Measurements from ENCODE around the gene DPYSL5. TPM values are rescaled to one million over a fixed set of nuclear protein-coding genes. Genes with fewer than 3 reads are reported as not detected.
A peak's percentile ranks its signal among the peaks of the same experiment; 100 is the strongest.

DPYSL5 gene
- total RNA-seq, 1 donor from 2014 or later: 201 TPM

DNA sequence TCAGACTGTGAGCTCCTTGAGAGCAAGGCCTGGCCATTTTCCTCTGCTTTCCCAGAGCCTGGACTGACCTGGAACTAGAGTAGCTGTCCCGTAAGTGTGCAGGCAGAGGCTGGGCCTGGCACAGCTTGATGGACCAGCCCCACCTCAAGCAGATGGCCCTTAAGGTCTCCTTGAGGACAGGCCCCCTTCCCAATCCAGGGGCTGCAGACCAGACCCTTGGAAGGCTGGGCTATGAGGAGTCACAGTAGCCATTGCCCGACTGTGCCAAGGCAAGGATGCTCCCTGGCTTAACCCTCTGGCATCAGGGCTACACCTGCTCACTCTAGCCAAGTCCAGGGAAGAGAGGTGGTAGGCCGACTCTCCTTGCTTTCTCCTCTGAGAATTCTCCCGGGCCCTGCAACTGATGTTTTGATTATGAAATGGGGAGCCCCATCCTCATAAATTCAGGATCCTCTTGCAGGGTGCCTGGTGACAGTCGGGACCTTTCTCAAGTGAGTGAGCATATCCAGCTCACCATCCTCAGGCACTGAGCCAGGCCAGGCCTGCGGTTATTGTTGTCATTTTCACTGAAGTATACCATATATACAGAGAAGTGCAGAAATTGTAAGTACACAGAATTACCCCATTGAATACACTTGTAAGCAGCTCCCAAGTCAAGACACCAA lies 51.7 kb downstream of the DPYSL5 start:
- H3K36me3 Mint-ChIP-seq (ENCODE audit: low read depth): peaks cover 20% of the 10 kb centered on the region
- H3K4me1 Mint-ChIP-seq: peaks cover 30% of the 10 kb centered on the region
- no peak overlapping the region for H3K4me3 Mint-ChIP-seq
- no peaks in the 10 kb centered on the region for H3K27me3 Mint-ChIP-seq (ENCODE audit: low read depth)
- H3K27ac Mint-ChIP-seq (ENCODE audit: unreplicated experiment): no peak overlapping the region
- DNase-seq (ENCODE audit: low read depth, low spot score): no peak
- TF ChIP-seq, protein P1, sequence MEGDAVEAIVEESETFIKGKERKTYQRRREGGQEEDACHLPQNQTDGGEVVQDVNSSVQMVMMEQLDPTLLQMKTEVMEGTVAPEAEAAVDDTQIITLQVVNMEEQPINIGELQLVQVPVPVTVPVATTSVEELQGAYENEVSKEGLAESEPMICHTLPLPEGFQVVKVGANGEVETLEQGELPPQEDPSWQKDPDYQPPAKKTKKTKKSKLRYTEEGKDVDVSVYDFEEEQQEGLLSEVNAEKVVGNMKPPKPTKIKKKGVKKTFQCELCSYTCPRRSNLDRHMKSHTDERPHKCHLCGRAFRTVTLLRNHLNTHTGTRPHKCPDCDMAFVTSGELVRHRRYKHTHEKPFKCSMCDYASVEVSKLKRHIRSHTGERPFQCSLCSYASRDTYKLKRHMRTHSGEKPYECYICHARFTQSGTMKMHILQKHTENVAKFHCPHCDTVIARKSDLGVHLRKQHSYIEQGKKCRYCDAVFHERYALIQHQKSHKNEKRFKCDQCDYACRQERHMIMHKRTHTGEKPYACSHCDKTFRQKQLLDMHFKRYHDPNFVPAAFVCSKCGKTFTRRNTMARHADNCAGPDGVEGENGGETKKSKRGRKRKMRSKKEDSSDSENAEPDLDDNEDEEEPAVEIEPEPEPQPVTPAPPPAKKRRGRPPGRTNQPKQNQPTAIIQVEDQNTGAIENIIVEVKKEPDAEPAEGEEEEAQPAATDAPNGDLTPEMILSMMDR (conservative IDR thresholded peaks at IDR 0.05): no peak
- no peaks in the 10 kb centered on the region for H3K9me3 Mint-ChIP-seq

DNA sequence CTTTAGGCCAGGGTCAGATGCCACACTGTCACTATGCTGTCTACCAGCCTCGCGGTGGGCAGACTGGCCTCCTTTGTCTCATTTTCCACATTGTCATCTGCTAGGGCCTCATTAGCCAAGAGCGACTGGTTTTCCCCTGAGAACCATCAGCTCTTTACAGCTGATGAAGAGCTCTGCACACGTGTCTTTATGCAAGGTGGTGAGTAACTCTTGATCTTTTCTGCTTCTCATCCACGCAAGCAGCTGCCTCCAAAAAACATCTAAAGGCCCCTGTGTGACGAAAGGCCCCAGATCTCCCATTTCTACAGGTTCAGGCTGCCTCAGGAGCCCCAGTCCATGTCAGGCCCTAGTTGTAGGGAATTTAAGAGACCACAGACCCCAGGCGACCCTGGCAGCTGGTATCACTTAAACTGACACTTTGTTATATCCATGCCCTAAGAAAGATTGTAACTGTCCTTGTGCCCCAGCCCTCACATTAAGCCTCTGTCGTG lies 52.9 kb downstream of the DPYSL5 start:
- H3K4me1 Mint-ChIP-seq: peaks cover 30% of the 10 kb centered on the region
- no peaks in the 10 kb centered on the region for H3K9me3 Mint-ChIP-seq
- TF ChIP-seq, protein P1 (conservative IDR thresholded peaks at IDR 0.05): no peak
- DNase-seq (ENCODE audit: low read depth, low spot score): no peak
- peak overlapping the region; percentile 9 for H3K4me3 Mint-ChIP-seq
- H3K36me3 Mint-ChIP-seq (ENCODE audit: low read depth): peaks cover 15% of the 10 kb centered on the region
- H3K27ac Mint-ChIP-seq (ENCODE audit: unreplicated experiment): peak overlapping the region; percentile 81
- H3K27me3 Mint-ChIP-seq (ENCODE audit: low read depth): no peaks in the 10 kb centered on the region

DNA sequence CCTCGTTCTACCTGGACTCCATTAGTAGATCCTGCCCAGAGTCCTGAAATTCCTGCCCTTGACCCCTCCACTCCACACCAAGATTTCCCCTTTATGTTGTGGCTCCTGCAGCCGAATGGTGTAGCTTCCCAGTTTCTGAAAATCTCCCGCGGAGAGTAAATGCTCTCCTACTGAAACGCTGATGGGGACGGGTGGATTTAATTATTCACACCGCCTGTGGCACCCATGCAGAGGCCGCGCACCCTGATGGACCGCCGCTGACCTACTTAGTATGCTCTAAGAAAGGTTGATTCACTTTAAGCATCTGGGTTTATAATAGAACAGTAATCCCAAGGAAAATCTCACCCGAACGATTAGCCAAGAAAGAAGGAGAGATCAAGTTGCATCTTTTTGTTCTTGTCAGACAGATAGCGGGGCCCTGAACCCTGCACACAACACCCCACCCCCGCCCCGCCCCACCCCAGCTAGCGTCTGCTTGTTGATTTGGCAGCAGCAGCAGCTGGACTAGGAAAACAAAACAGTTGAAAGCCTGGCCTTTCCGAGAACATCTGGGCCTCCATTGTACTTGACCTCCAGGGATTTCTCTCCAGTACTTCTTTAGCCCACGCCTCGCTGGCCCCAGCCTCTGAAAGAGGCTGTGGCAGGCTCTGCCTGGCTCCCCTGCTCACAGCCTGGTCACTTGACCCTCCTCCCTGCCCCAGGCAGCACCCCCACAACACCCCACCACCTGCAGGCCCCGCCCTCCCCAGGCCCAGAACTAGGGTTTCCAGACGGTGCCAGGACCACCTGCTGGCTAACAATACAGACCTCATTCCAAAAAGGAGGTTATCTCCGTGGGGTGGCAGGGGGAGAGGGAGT lies 53.6 kb downstream of the DPYSL5 start:
- Mint-ChIP-seq H3K36me3 (ENCODE audit: low read depth) (peaks cover 15% of the 10 kb centered on the region), H3K27ac (ENCODE audit: unreplicated experiment) (peak overlapping the region; percentile 81), H3K4me3 (peak overlapping the region; percentile 9), H3K4me1 (peaks cover 30% of the 10 kb centered on the region), H3K9me3 (no peaks in the 10 kb centered on the region), H3K27me3 (ENCODE audit: low read depth) (no peaks in the 10 kb centered on the region)
- TF ChIP-seq, protein P1 (conservative IDR thresholded peaks at IDR 0.05): no peak
- no peak for DNase-seq (ENCODE audit: low read depth, low spot score)

DNA sequence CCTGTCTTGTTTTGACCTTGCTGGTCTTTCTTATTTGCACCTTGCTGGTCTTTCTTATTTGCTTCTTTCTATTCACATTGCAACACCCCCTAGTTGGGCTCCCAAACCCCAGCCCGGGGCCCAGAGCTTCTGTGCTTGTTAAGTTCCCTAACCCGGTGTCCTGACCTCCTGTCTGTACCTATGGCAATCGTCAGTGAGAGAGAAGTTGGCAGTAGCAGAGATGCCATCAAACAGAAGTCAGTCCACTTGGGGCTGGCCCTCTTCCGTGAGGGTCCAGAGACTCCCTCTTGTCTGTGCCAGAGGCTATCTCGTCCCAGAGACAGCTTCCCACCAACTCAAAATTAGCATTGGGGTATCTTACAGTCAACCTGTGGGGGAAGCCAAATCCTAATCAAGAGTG lies 55.7 kb downstream of the DPYSL5 start:
- peaks cover 35% of the 10 kb centered on the region for H3K4me1 Mint-ChIP-seq
- peaks cover 16% of the 10 kb centered on the region for H3K36me3 Mint-ChIP-seq (ENCODE audit: low read depth)
- no peak for DNase-seq (ENCODE audit: low read depth, low spot score)
- H3K9me3 Mint-ChIP-seq: no peaks in the 10 kb centered on the region
- no peak overlapping the region for H3K27ac Mint-ChIP-seq (ENCODE audit: unreplicated experiment)
- H3K27me3 Mint-ChIP-seq (ENCODE audit: low read depth): no peaks in the 10 kb centered on the region
- TF ChIP-seq, protein P1 (conservative IDR thresholded peaks at IDR 0.05): no peak
- no peak overlapping the region for H3K4me3 Mint-ChIP-seq

DNA sequence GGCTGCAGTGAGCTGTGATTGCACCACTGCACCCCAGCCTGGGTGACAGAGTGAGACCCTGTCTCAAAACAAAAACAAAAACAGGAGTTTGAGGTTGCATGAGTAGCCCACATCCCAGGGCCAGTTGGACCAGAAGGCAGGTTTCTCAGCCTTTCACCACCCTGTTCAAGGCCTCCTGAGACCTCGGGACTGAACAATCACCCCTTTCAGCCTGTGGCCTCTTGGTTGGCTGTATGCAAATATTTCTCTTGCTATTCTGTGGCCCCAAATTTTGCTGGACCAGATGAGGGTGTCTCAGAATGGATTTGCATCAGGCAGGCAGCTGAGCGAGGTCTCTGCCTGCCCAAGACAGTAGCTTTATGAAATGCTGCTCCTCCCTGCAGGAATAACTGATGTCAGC lies 56.9 kb downstream of the DPYSL5 start:
- TF ChIP-seq, protein P1 (conservative IDR thresholded peaks at IDR 0.05): no peak
- Mint-ChIP-seq H3K36me3 (ENCODE audit: low read depth) (peaks cover 22% of the 10 kb centered on the region), H3K4me3 (no peak overlapping the region), H3K9me3 (peaks cover 4% of the 10 kb centered on the region), H3K27me3 (ENCODE audit: low read depth) (no peaks in the 10 kb centered on the region), H3K27ac (ENCODE audit: unreplicated experiment) (no peak overlapping the region), H3K4me1 (peaks cover 36% of the 10 kb centered on the region)
- no peak for DNase-seq (ENCODE audit: low read depth, low spot score)
